ENCODE measurements around the gene EVI5.

GRCh38 chr1:92488416-92488815 is 296.5 kb downstream of the EVI5 start:
- TF ChIP-seq CTCF (IDR thresholded peaks at IDR 0.05), result no peak
- TF ChIP-seq POLR2A (IDR thresholded peaks at IDR 0.05), result no peak

All from Peyer's patch (tissue), 4 donors.